Skeletal muscle satellite cell (primary cell): ENCODE results near the gene MRPL22.

Source experiments
- H3K27me3 ChIP-seq: 2 replicates; pipeline ENCODE4 v1.7.0; 2013; ENCODE audit warnings: low read length; ENCODE audit not compliant: control insufficient read depth, insufficient read depth
- H3K36me3 ChIP-seq: 2 replicates; pipeline ENCODE4 v1.7.0; 2013; ENCODE audit warnings: mild to moderate bottlenecking, control low read depth, low read length; ENCODE audit not compliant: insufficient read depth
- H3K4me1 ChIP-seq: 2 replicates; pipeline ENCODE4 v1.7.0; 2013; ENCODE audit warnings: low read length; ENCODE audit not compliant: control insufficient read depth, insufficient read depth
- H3K4me2 ChIP-seq: 2 replicates; pipeline ENCODE4 v1.7.0; 2013; ENCODE audit warnings: mild to moderate bottlenecking, low read length
- H3K4me3 ChIP-seq: 2 replicates; pipeline ENCODE4 v1.7.0; 2013; ENCODE audit warnings: low read length
- H3K9ac ChIP-seq: 2 replicates; pipeline ENCODE4 v1.7.0; 2013; ENCODE audit warnings: mild to moderate bottlenecking, low read depth, low read length, moderate library complexity
- H3K9me3 ChIP-seq: replicated peaks from 2 replicates; pipeline ENCODE4 v1.7.0; 2013; ENCODE audit warnings: mild to moderate bottlenecking, control low read depth, low read length

Gene MRPL22

GRCh38 chr5:154945695-154946301 is 4.9 kb downstream of the MRPL22 start:
- Histone ChIP-seq H3K4me2 (no peak overlapping the region), H3K4me1 (peaks cover 8% of the 10 kb centered on the region), H3K4me3 (no peak overlapping the region), H3K9ac (no peak overlapping the region), H3K9me3 (no peaks in the 10 kb centered on the region), H3K36me3 (peaks cover 4% of the 10 kb centered on the region), H3K27me3 (no peaks in the 10 kb centered on the region)

- Histone ChIP-seq H3K9ac (no peak overlapping the region), H3K4me1 (no peaks in the 10 kb centered on the region), H3K36me3 (peaks cover 4% of the 10 kb centered on the region), H3K4me3 (no peak overlapping the region), H3K27me3 (no peaks in the 10 kb centered on the region), H3K4me2 (no peak overlapping the region), H3K9me3 (no peaks in the 10 kb centered on the region)
These were observed 6.9 kb downstream of the MRPL22 start for GRCh38 chr5:154947778-154948177.

GRCh38 chr5:154948313-154948712 is 7.4 kb downstream of the MRPL22 start:
- Histone ChIP-seq H3K4me1 (no peaks in the 10 kb centered on the region), H3K4me3 (no peak overlapping the region)

GRCh38 chr5:154949781-154950180 is 8.9 kb downstream of the MRPL22 start:
- no peaks in the 10 kb centered on the region for H3K27me3 ChIP-seq
- H3K4me1 ChIP-seq: no peaks in the 10 kb centered on the region
- H3K4me2 ChIP-seq: no peak overlapping the region
- H3K9ac ChIP-seq: no peak overlapping the region
- no peaks in the 10 kb centered on the region for H3K9me3 ChIP-seq
- peaks cover 4% of the 10 kb centered on the region for H3K36me3 ChIP-seq
- H3K4me3 ChIP-seq: no peak overlapping the region

More at GRCh38 chr5:154948313-154948712, 7.4 kb downstream of the MRPL22 start:
- Histone ChIP-seq H3K9ac (no peak overlapping the region), H3K27me3 (no peaks in the 10 kb centered on the region), H3K9me3 (no peaks in the 10 kb centered on the region), H3K4me2 (no peak overlapping the region), H3K36me3 (peaks cover 4% of the 10 kb centered on the region)

GRCh38 chr5:154956712-154957111 is 15.8 kb downstream of the MRPL22 start:
- Histone ChIP-seq H3K36me3 (peaks cover 18% of the 10 kb centered on the region), H3K4me3 (no peak overlapping the region), H3K4me1 (no peaks in the 10 kb centered on the region), H3K9ac (no peak overlapping the region), H3K4me2 (no peak overlapping the region), H3K9me3 (no peaks in the 10 kb centered on the region), H3K27me3 (no peaks in the 10 kb centered on the region)

DNA sequence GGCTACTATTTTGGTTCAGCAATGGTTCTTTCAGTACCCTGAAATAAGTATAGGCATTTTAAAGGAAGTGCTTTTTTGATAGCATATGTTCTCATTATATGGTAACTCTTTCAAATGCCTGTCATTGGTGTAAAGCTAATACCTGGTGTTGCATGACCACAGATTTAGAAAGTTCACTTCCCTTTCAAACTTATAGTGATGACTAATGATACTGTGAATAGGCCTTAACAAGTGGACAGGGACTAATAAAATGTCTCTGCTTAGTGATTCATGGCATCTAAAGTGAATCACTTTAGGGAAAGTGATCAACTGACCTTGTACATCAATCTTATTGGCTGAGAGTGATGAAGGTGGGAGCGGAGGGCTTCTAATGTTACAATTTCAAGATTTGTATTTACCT is 21.6 kb downstream of the MRPL22 start:
- Histone ChIP-seq H3K4me1 (peaks cover 8% of the 10 kb centered on the region), H3K4me2 (no peak overlapping the region), H3K27me3 (no peaks in the 10 kb centered on the region), H3K36me3 (peaks cover 31% of the 10 kb centered on the region), H3K9ac (no peak overlapping the region), H3K4me3 (no peak overlapping the region), H3K9me3 (no peaks in the 10 kb centered on the region)

- H3K9ac ChIP-seq: no peak overlapping the region
- H3K4me3 ChIP-seq: no peak overlapping the region
- H3K4me1 ChIP-seq: peaks cover 8% of the 10 kb centered on the region
- H3K27me3 ChIP-seq: no peaks in the 10 kb centered on the region
- peaks cover 14% of the 10 kb centered on the region for H3K36me3 ChIP-seq
- no peak overlapping the region for H3K4me2 ChIP-seq
- no peaks in the 10 kb centered on the region for H3K9me3 ChIP-seq
These were observed 25.4 kb downstream of the MRPL22 start for GRCh38 chr5:154966081-154966841.

- Histone ChIP-seq H3K9ac (no peak overlapping the region), H3K4me1 (peaks cover 7% of the 10 kb centered on the region), H3K4me2 (no peak overlapping the region), H3K9me3 (no peaks in the 10 kb centered on the region), H3K27me3 (no peaks in the 10 kb centered on the region), H3K36me3 (peaks cover 11% of the 10 kb centered on the region), H3K4me3 (no peak overlapping the region)
These were observed 26.0 kb downstream of the MRPL22 start for GRCh38 chr5:154966874-154967273.

DNA sequence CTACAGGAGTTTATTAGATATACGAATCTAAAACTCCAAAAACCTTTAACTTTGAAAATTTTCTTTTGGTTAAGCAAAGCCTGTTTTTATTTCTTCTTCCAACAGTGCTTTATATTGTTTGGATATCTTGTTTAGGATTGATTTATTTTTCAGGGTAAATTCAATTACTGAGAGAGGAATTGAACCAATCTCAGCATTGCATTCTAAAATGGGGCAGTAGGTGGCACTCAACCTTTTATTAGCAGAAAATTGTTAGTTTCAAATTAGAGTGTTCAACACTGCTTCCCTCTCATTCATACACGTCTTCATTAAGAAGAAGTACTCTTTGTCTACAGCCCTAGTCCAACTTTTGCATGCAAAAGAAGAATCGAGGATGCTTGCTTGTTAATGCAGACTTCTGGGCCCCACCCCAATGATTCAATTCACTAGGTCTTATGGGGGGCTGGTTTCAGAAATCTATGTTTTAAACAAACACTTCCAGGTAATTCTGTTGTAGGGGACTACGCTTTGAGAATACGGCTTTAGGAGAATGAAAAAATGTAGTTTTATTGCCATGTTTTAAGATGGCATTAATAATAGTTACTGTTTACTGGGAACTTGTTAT is 26.6 kb downstream of the MRPL22 start:
- Histone ChIP-seq H3K27me3 (no peaks in the 10 kb centered on the region), H3K9ac (no peak overlapping the region), H3K4me2 (no peak overlapping the region), H3K4me3 (no peak overlapping the region), H3K36me3 (peaks cover 9% of the 10 kb centered on the region), H3K4me1 (peaks cover under 1% of the 10 kb centered on the region), H3K9me3 (no peaks in the 10 kb centered on the region)

GRCh38 chr5:154968953-154969352 is 28.1 kb downstream of the MRPL22 start:
- Histone ChIP-seq H3K9ac (no peak overlapping the region), H3K36me3 (peaks cover 9% of the 10 kb centered on the region), H3K9me3 (no peaks in the 10 kb centered on the region), H3K4me1 (no peaks in the 10 kb centered on the region), H3K27me3 (no peaks in the 10 kb centered on the region), H3K4me3 (no peak overlapping the region), H3K4me2 (no peak overlapping the region)

DNA sequence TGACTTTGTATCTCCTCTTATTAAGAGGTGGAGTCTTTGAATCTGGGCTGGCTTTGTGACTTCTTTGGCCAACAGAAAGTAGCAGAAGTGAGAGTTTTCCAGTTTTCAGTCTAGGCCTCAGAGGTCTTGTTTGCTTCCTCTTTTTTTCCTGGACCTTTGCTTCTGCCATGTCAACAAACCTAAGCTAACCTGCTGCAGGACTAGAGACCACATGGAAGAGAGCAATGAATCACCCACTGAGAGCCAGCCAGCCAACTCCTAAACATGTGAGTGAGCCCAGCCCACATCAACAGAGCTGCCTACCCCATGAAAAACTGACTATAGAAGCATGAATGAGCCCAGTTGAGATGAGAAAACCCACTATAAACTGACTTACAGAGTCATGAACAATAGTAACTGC is 29.9 kb downstream of the MRPL22 start:
- Histone ChIP-seq H3K27me3 (no peaks in the 10 kb centered on the region), H3K9ac (no peak overlapping the region), H3K9me3 (no peaks in the 10 kb centered on the region), H3K4me3 (no peak overlapping the region), H3K4me2 (no peak overlapping the region), H3K36me3 (peaks cover 9% of the 10 kb centered on the region), H3K4me1 (no peaks in the 10 kb centered on the region)
